ENCODE data around the gene MAN2A1. TPM values are rescaled to one million over a fixed set of nuclear protein-coding genes. Genes with fewer than 3 reads are reported as not detected.

Gene MAN2A1
- total RNA-seq, 1 experiment from 2014 or later: 78.0 TPM

DNA sequence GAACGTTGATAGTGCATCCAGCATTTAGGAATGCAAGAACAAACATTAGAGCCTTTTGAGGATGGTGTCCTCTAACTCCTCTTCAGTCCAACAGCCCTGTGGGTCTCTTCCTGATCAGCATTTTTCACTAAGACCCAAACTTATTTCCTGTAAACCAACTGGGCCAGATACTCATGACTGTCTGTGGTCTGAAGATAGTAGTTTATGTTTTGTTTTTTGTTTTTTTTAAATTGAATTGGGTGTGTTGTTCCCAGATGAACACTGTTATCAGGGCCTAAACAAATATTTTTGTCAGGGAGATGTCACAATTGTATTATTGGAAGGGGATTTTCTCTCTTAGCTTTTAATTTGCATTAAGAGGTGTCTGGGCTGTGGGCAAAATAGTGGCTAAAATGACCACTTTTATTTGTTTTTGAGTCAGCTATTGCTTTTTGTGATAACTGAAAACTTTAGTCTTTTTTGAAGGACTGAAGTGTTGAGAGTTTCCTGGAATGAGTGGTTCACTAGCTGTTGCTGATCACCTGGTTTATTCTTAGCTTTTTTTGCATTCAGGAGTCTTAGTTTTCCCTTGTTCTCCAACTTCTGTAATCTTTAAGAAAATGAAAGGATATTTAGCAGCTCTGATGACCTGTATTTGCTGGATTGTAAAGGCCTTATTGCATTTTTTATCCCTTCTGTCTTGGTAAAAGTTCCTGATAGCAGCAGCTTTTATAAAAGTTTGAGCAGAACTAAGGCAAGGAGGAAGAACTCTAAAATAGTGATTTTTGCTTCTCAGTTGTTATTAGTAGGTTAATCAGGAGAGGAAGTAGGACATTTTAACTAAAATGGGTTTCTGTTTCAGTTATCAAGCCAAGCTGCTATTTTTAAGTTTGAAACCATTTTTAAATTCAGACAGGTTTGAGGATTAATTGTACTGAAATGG, 5.5 kb downstream of the MAN2A1 start:
- no peaks in the 10 kb centered on the region for H3K27me3 ChIP-seq (ENCODE audit: insufficient read depth, low read length)
- DNase-seq: no peak
- no peak overlapping the region for H3K56ac ChIP-seq (ENCODE audit: insufficient read length, low read depth, low read length)
- H3K23me2 ChIP-seq (ENCODE audit: insufficient read length, low read depth, low read length, poor library complexity, severe bottlenecking): peaks cover 5% of the 10 kb centered on the region
- H2BK120ac ChIP-seq (ENCODE audit: low read depth, low read length, poor library complexity, severe bottlenecking): no peak overlapping the region
- no peak overlapping the region for H3K4ac ChIP-seq (ENCODE audit: low read depth, low read length)
- H4K8ac ChIP-seq (replicated peaks; ENCODE audit: insufficient read length, low read depth, low read length): no peak overlapping the region
- no peak overlapping the region for H3K18ac ChIP-seq (ENCODE audit: insufficient read length, low read depth, low read length)
- no peak overlapping the region for H3K27ac ChIP-seq (ENCODE audit: insufficient read length, low read depth, low read length)
- H3K79me1 ChIP-seq (ENCODE audit: insufficient read depth, low read depth, low read length, poor library complexity, severe bottlenecking): peaks cover 3% of the 10 kb centered on the region
- no peak overlapping the region for H3K4me2 ChIP-seq (ENCODE audit: insufficient read depth, insufficient read length, low read length)
- no peak overlapping the region for H4K91ac ChIP-seq (ENCODE audit: insufficient read length, low read depth, low read length)
- H2AK5ac ChIP-seq (ENCODE audit: insufficient read length, low read length): no peak overlapping the region
- H2BK5ac ChIP-seq (ENCODE audit: insufficient read length, low read length): no peak overlapping the region
- H3K27ac Mint-ChIP-seq: peak overlapping the region in 1 of 3 experiments; percentile 69; a peak in 1 of 7 replicates
- no peaks in the 10 kb centered on the region for H3K9me3 Mint-ChIP-seq
- H3K4me3 Mint-ChIP-seq: no peak overlapping the region
- no peaks in the 10 kb centered on the region; the same call in 1 of the 2 replicates for H3K27me3 Mint-ChIP-seq (ENCODE audit: low read depth)
- WGBS (ENCODE audit: extremely low coverage, insufficient read length, low lambda C conversion rate): no CpG with 5 or more reads among the region's 1 CpG
- H3K9ac ChIP-seq (ENCODE audit: extremely low read depth, insufficient read length, low read length): no peak overlapping the region
- no peaks in the 10 kb centered on the region for H4K20me1 ChIP-seq (ENCODE audit: control insufficient read depth, insufficient read depth, insufficient read length)
- H3K4me1 Mint-ChIP-seq: peaks cover 77 to 88% of the 10 kb centered on the region in 2 experiments
- H3K23ac ChIP-seq (ENCODE audit: insufficient read length, low read depth, low read length): no peak overlapping the region
- no peak overlapping the region for H2AFZ ChIP-seq (ENCODE audit: low read length)
- TF ChIP-seq, protein P1, sequence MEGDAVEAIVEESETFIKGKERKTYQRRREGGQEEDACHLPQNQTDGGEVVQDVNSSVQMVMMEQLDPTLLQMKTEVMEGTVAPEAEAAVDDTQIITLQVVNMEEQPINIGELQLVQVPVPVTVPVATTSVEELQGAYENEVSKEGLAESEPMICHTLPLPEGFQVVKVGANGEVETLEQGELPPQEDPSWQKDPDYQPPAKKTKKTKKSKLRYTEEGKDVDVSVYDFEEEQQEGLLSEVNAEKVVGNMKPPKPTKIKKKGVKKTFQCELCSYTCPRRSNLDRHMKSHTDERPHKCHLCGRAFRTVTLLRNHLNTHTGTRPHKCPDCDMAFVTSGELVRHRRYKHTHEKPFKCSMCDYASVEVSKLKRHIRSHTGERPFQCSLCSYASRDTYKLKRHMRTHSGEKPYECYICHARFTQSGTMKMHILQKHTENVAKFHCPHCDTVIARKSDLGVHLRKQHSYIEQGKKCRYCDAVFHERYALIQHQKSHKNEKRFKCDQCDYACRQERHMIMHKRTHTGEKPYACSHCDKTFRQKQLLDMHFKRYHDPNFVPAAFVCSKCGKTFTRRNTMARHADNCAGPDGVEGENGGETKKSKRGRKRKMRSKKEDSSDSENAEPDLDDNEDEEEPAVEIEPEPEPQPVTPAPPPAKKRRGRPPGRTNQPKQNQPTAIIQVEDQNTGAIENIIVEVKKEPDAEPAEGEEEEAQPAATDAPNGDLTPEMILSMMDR (conservative IDR thresholded peaks at IDR 0.05): no peak
- no peak overlapping the region for H4K5ac ChIP-seq (ENCODE audit: insufficient read length, low read depth, low read length)
- peaks cover 15% of the 10 kb centered on the region; the same call in 1 of the 2 replicates for H3K4me1 ChIP-seq (ENCODE audit: insufficient read depth, low read length)
- H2BK15ac ChIP-seq (ENCODE audit: low read depth, low read length): no peak overlapping the region
- H2BK20ac ChIP-seq (ENCODE audit: low read depth, low read length, poor library complexity, severe bottlenecking): no peak overlapping the region
- peaks cover 54% of the 10 kb centered on the region; the same call in 1 of the 2 replicates for H3K79me2 ChIP-seq (ENCODE audit: insufficient read depth, low read length)
- no peak overlapping the region for H3K14ac ChIP-seq (ENCODE audit: insufficient read depth, low read length)
- H2BK12ac ChIP-seq (ENCODE audit: insufficient read length, low read depth, low read length): no peak overlapping the region
- no peak overlapping the region for H3T11ph ChIP-seq (ENCODE audit: low read length)
- no peaks in the 10 kb centered on the region for H3K9me3 ChIP-seq (ENCODE audit: control insufficient read depth, low read depth, low read length)
- peaks cover 15 to 24% (median 24%) of the 10 kb centered on the region in 3 experiments; a peak in 6 of 7 replicates for H3K36me3 Mint-ChIP-seq (ENCODE audit: insufficient read depth in 1 of 3, low read depth in 3 of 3)

All from H9 (cell line).